GM12801 (cell line): Measurements from ENCODE around the gene ATP9B.

ENCODE experiments used
- TF ChIP-seq, protein P1 (sequence below): IDR thresholded peaks from one replicate; pipeline ENCODE4 v1.5.1; 2011; ENCODE audit warnings: control low read depth; ENCODE audit not compliant: insufficient read length; ENCODE audit errors: extremely low read depth

Gene ATP9B

DNA sequence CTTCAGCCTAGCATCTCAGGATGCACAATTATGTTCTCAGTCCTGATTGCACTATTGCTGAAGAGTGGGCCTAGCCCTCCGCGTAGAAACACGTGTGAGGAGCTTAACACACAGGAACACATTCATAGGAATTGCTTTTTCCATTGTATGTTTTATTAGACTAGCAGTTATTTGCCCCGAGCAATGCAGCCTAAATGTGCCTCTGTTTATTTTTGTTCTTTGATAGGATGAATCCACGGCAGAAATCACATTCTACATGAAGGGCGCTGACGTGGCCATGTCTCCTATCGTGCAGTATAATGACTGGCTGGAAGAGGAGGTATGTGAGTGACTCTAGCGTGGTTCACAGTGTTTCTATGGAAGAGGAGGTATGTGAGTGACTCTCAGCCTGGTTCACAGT is 260.6 kb downstream of the ATP9B start:
- TF ChIP-seq, protein P1, sequence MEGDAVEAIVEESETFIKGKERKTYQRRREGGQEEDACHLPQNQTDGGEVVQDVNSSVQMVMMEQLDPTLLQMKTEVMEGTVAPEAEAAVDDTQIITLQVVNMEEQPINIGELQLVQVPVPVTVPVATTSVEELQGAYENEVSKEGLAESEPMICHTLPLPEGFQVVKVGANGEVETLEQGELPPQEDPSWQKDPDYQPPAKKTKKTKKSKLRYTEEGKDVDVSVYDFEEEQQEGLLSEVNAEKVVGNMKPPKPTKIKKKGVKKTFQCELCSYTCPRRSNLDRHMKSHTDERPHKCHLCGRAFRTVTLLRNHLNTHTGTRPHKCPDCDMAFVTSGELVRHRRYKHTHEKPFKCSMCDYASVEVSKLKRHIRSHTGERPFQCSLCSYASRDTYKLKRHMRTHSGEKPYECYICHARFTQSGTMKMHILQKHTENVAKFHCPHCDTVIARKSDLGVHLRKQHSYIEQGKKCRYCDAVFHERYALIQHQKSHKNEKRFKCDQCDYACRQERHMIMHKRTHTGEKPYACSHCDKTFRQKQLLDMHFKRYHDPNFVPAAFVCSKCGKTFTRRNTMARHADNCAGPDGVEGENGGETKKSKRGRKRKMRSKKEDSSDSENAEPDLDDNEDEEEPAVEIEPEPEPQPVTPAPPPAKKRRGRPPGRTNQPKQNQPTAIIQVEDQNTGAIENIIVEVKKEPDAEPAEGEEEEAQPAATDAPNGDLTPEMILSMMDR = no peak

GRCh38 chr18:79332646-79333045 is 263.5 kb downstream of the ATP9B start:
- TF ChIP-seq, protein P1 = no peak

DNA sequence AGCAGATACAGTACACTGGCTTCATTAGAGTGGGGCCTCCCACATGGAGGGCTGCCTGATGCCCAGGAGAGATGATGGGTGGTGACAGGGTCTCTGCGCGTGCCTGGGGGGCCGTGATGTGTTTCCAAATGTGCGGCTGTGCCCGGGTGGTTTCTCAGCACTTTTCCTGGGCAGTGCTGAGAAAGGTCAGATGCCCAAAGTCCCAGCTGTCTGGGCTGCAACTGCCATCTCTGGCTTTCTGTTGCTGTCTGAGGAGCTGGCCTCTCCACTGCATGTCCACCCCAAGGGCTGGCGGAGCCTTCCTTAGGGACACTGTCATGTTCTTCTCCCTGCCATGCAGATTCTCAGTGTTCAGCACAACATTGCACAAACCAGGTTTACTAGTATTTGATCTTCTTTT is 263.9 kb downstream of the ATP9B start:
- TF ChIP-seq, protein P1 = no peak

DNA sequence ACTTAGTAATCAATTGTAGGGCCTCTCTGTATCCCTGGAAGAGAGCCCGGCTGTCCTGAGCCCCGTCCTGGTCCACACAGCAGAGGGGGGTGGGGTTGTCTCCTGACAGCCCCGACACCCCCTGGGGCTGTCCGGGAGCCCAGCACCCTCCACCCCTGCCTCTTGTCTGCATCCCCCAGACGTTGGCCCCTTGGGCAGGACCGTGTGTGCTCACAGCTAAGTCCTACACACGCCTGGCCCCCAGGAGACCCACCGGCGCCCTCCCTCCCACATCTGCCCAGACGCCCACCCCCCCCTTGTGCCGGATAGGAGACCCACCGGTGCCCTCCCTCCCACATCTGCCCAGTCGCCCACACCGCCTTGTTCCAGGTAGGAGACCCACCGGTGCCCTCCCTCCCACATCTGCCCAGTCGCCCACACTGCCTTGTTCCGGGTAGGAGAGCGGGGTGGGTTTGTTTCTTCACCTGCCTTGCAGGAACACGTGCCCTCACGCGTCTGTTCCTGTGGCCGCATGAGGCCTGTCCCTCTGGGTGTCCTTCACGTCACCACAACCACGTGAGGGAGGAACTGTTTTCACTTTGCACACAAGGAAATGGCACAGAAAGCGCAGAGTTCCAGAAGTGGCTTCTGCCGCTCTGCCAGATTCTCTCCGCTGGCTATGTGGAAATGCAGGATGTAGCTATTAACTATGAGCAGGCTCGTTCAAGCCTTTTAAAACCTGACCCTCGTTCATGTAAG is 265.5 kb downstream of the ATP9B start:
- TF ChIP-seq, protein P1 = no peak

GRCh38 chr18:79335833-79336360 is 266.7 kb downstream of the ATP9B start:
- TF ChIP-seq, protein P1 = no peak

DNA sequence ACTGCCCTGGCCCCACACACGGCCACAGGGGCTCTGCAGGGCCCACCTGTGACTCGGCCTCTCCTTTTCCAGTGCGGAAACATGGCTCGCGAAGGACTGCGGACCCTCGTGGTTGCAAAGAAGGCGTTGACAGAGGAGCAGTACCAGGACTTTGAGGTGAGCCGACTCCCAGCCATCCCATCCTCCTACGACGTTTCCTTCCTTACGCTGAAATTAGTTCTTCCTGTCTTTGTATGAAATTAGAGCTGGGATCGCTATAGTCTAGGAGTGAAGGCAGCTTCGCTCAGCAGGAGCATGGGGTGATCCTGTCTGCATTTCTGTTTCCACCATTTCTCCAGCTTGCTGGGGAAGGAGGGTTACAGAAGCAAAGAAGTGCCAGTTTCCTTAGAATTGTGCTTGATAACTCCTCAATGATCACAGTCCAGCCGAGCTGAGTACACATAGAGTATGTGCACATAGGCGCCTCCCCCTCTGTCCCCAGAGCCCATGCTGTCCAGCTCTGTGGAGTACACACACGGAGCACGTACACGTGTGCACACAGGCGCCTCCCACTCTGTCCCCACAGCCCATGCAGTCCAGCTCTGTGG is 267.5 kb downstream of the ATP9B start:
- TF ChIP-seq, protein P1 = no peak

GRCh38 chr18:79337184-79337583 is 268.0 kb downstream of the ATP9B start:
- TF ChIP-seq, protein P1 = no peak
